IMR-90 (cell line): ENCODE measurements around the gene OR10AD1. TPM values are rescaled to one million over a fixed set of nuclear protein-coding genes. Genes with fewer than 3 reads are reported as not detected.

ENCODE experiments used
- ATAC-seq: fragments of 200-7000 bp; cut with Tn5 transposase; 2 replicates; pipeline ENCODE4 v1.9.1; 2020; ENCODE audit warnings: low read depth, mild to moderate bottlenecking, moderate library complexity
- BruUV-seq: library from RNA; stranded (reverse); fragments of 400-500 nt; replicated peaks from 2 replicates; lab custom pipeline; 2021; lab: Mats Ljungman, UMichigan
- CTCF ChIA-PET: fragments of 300-600 bp; formaldehyde crosslinking; extraction: SDS; loops from one replicate; lab custom pipeline; 2021; ENCODE audit warnings: antibody characterized with exemption; lab: Yijun Ruan, JAX
- POLR2A ChIA-PET: fragments of 300-600 bp; sonication (Branson Sonifier 250); formaldehyde crosslinking; loops from one replicate; lab custom pipeline; 2022; ENCODE audit warnings: antibody characterized with exemption; ENCODE audit not compliant: unreplicated experiment; lab: Charles Lee
- DNase-seq: peaks from one replicate; pipeline ENCODE4 v3.0.0; 2013
- H2AFZ ChIP-seq: replicated peaks from 2 replicates; pipeline ENCODE3; 2013; ENCODE audit warnings: low read length, mild to moderate bottlenecking; ENCODE audit not compliant: poor library complexity
- H2AK5ac ChIP-seq: 2 replicates; pipeline ENCODE4 v1.6.1; 2013; ENCODE audit warnings: low read depth, low read length, inconsistent platforms
- H2AK9ac ChIP-seq: replicated peaks from 2 replicates; pipeline ENCODE3; 2013; ENCODE audit warnings: mild to moderate bottlenecking, low read depth, low read length, moderate library complexity; ENCODE audit not compliant: poor library complexity
- H2BK120ac ChIP-seq: 2 replicates; pipeline ENCODE4 v1.6.1; 2013; ENCODE audit warnings: low read depth, low read length, inconsistent platforms
- H2BK15ac ChIP-seq: 3 replicates; pipeline ENCODE4 v1.6.1; 2013; ENCODE audit warnings: low read depth, low read length, inconsistent platforms
- H2BK20ac ChIP-seq: 2 replicates; pipeline ENCODE4 v1.6.1; 2013; ENCODE audit warnings: low read depth, mild to moderate bottlenecking, inconsistent platforms, low read length, moderate library complexity
- H2BK5ac ChIP-seq: 2 replicates; pipeline ENCODE4 v1.6.1; 2013; ENCODE audit warnings: mild to moderate bottlenecking, low read depth, low read length, inconsistent platforms; ENCODE audit not compliant: poor library complexity, severe bottlenecking
- H3K14ac ChIP-seq: replicated peaks from 2 replicates; pipeline ENCODE4 v1.6.1; 2013; ENCODE audit warnings: low read depth, low read length, inconsistent platforms
- H3K18ac ChIP-seq: 2 replicates; pipeline ENCODE4 v1.6.1; 2013; ENCODE audit warnings: low read depth, low read length, control low read depth
- H3K23ac ChIP-seq: 2 replicates; pipeline ENCODE4 v1.6.1; 2013; ENCODE audit warnings: low read depth, low read length, inconsistent platforms
- H3K27ac ChIP-seq: 2 replicates; pipeline ENCODE4 v1.5.1; 2013; ENCODE audit warnings: mild to moderate bottlenecking, control low read depth, low read length; ENCODE audit not compliant: insufficient read depth
- H3K27me3 ChIP-seq: 2 replicates; pipeline ENCODE4 v1.6.1; 2013; ENCODE audit warnings: low read length; ENCODE audit not compliant: control insufficient read depth, insufficient read depth
- H3K36me3 ChIP-seq: 2 replicates; pipeline ENCODE4 v1.6.1; 2013; ENCODE audit warnings: low read length, mixed read lengths; ENCODE audit not compliant: control insufficient read depth, insufficient read depth
- H3K4ac ChIP-seq: 2 replicates; pipeline ENCODE4 v1.6.1; 2013; ENCODE audit warnings: low read depth, low read length, inconsistent platforms
- H3K4me1 ChIP-seq: 2 replicates; pipeline ENCODE4 v1.6.1; 2013; ENCODE audit warnings: low read length, mixed read lengths; ENCODE audit not compliant: control insufficient read depth, insufficient read depth
- H3K4me2 ChIP-seq: 2 replicates; pipeline ENCODE4 v1.6.1; 2013; ENCODE audit warnings: low read depth, mild to moderate bottlenecking, control low read depth, low read length, moderate library complexity
- H3K4me3 ChIP-seq: 2 replicates; pipeline ENCODE4 v1.5.1; 2013; ENCODE audit warnings: low read depth, mild to moderate bottlenecking, control low read depth, low read length, moderate library complexity; ENCODE audit not compliant: insufficient read depth
- H3K56ac ChIP-seq: 2 replicates; pipeline ENCODE4 v1.6.1; 2013; ENCODE audit warnings: low read length, inconsistent platforms; ENCODE audit not compliant: insufficient read depth; ENCODE audit errors: extremely low read depth
- H3K79me1 ChIP-seq, 2 experiments: 2 replicates each; pipeline ENCODE4 v1.6.1; 2013; ENCODE audit warnings: low read length in 2 of 2, inconsistent platforms in 1 of 2, low read depth in 1 of 2
- H3K9ac ChIP-seq: 2 replicates; pipeline ENCODE4 v1.6.1; 2013; ENCODE audit warnings: low read depth, low read length, control low read depth
- H3K9me1 ChIP-seq: 2 replicates; pipeline ENCODE4 v1.6.1; 2013; ENCODE audit warnings: low read length, inconsistent platforms; ENCODE audit not compliant: insufficient read depth
- H3K9me3 ChIP-seq: 2 replicates; pipeline ENCODE4 v1.6.1; 2013; ENCODE audit warnings: low read length; ENCODE audit not compliant: control insufficient read depth, insufficient read depth
- H4K20me1 ChIP-seq: 2 replicates; pipeline ENCODE4 v1.6.1; 2013; ENCODE audit warnings: low read length, inconsistent platforms; ENCODE audit not compliant: insufficient read depth
- H4K5ac ChIP-seq: 2 replicates; pipeline ENCODE4 v1.6.1; 2013; ENCODE audit warnings: mild to moderate bottlenecking, low read depth, low read length, control low read depth
- H4K8ac ChIP-seq, 2 experiments: 2 replicates each; pipeline ENCODE4 v1.6.1; 2013; ENCODE audit warnings: low read depth in 2 of 2, low read length in 2 of 2, control low read depth in 1 of 2, inconsistent platforms in 1 of 2
- H4K91ac ChIP-seq: 2 replicates; pipeline ENCODE4 v1.6.1; 2013; ENCODE audit warnings: low read depth, low read length, inconsistent platforms; ENCODE audit not compliant: insufficient read depth
- FOS ChIP-seq: fragments of 150-350 bp; IDR thresholded peaks from 2 replicates; pipeline ENCODE4 v1.6.1; 2016; ENCODE audit warnings: low read depth, low read length
- MAZ ChIP-seq: IDR thresholded peaks from 2 replicates; pipeline ENCODE4 v1.6.1; 2012; ENCODE audit warnings: low read depth, mild to moderate bottlenecking, low read length, improper control_type of control experiment, moderate library complexity, borderline replicate concordance
- MXI1 ChIP-seq: IDR thresholded peaks from 2 replicates; pipeline ENCODE4 v1.6.1; 2012; ENCODE audit warnings: low read depth, mild to moderate bottlenecking, low read length, moderate library complexity, borderline replicate concordance
- RAD21 ChIP-seq: IDR thresholded peaks from 2 replicates; pipeline ENCODE4 v1.6.1; 2012; ENCODE audit warnings: low read length, improper control_type of control experiment
- SMC3 ChIP-seq: fragments of 150-350 bp; IDR thresholded peaks from 2 replicates; pipeline ENCODE4 v1.6.1; 2016; ENCODE audit warnings: low read depth, mild to moderate bottlenecking, antibody characterized with exemption, low read length, moderate library complexity
- WGBS, 2 experiments: methylation state at CpG; one replicate each; pipeline versions ENCODE4 v1.1.5 to v1.1.7; 2013; ENCODE audit warnings: missing lambda C conversion rate in 2 of 2; ENCODE audit not compliant: insufficient read length in 1 of 2; ENCODE audit errors: extremely low coverage in 2 of 2; 5-methylcytosine and 5-hydroxymethylcytosine counted together
- dilution Hi-C: fragments of 300-500 bp; cut with HindIII; formaldehyde crosslinking; loops from one replicate; pipeline ENCODE4 v1.14.3; 2018; ENCODE audit warnings: low sequenced_read_pairs; ENCODE audit not compliant: unreplicated experiment
- in situ Hi-C: fragments of 300-500 bp; cut with MboI; formaldehyde crosslinking; loops from 3 replicates; pipeline ENCODE4 v1.14.3; 2019; ENCODE audit warnings: low sequenced_read_pairs, inconsistent platforms, mixed read lengths
- intact Hi-C: fragments of 100-400 bp; cut with micrococcal nuclease; formaldehyde crosslinking; loops from 2 replicates; pipeline ENCODE4 v1.10.0; 2022
- polyA plus RNA-seq, 3 experiments: library from polyadenylated mRNA; depleted of rRNA; stranded (reverse); fragments of >200 nt; gene quantifications; 2 replicates each; pipeline ENCODE4 v1.2.3, GENCODE V29; 2012; ENCODE audit warnings: low replicate concordance in 1 of 3
- total RNA-seq: library from RNA; depleted of rRNA; stranded (reverse); fragments of >200 nt; gene quantifications from 2 replicates; pipeline ENCODE4 v1.2.3, GENCODE V29; 2012
- TF ChIP-seq, protein P1 (sequence below): fragments of 150-350 bp; IDR thresholded peaks from 2 replicates; pipeline ENCODE4 v1.6.1; 2016; ENCODE audit warnings: low read depth, mild to moderate bottlenecking, low read length, moderate library complexity, borderline replicate concordance
- TF ChIP-seq, protein P2 (sequence below): fragments of 150-350 bp; IDR thresholded peaks from 2 replicates; pipeline ENCODE4 v1.6.1; 2017; ENCODE audit warnings: mild to moderate bottlenecking, antibody characterized with exemption, low read length, low read depth

OR10AD1 gene
- total and polyA plus RNA-seq, 2 of the 4 experiments (the other 2 are of a cell fraction): not detected

DNA sequence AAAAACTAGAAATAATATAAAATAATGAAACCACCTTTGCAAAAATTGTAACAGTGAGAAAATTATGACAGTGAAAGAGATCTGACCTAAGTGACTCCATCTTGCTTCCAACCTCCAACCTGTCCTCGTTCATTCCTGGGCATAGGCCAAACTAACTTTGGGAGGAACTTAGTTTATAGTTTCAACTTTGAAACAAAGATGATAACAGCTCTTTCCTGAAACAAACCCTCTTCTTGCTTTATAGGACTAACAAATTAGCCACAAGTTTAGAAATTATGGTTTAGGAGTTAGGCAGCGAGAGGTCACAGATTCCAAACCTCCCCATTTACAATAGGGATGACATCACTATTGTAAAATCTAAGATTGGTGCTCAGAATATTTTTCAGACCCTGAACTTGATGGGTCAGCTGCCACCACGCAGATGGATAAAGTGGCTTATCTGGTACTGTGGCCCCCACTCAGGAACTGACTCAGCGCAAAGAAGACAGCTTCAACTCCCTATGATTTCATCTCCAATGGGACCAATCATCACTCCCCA lies 32.8 kb upstream of the OR10AD1 start:
- no TSS peak for BruUV-seq
- Histone ChIP-seq H3K9me3 (no peaks in the 10 kb centered on the region), H3K27ac (no peak overlapping the region), H3K27me3 (0 out of 2 replicates have a peak, but pooled peaks cover 1% of the 10 kb centered on the region), H2BK5ac (no peak overlapping the region), H4K8ac (no peak overlapping the region), H4K91ac (no peak overlapping the region), H4K5ac (no peak overlapping the region), H2BK15ac (no peak overlapping the region), H3K4ac (no peak overlapping the region), H2BK120ac (no peak overlapping the region), H3K4me2 (no peak overlapping the region), H3K4me1 (no peaks in the 10 kb centered on the region), H3K56ac (no peak overlapping the region), H3K9ac (no peak overlapping the region), H3K14ac (no peak overlapping the region), H4K20me1 (no peaks in the 10 kb centered on the region), H2AFZ (no peak overlapping the region), H3K9me1 (no peaks in the 10 kb centered on the region), H3K4me3 (no peak overlapping the region), H2AK5ac (no peak overlapping the region), H3K36me3 (no peaks in the 10 kb centered on the region), H2BK20ac (no peak overlapping the region), H3K79me1 (no peaks in the 10 kb centered on the region), H2AK9ac (no peak overlapping the region), H3K18ac (no peak overlapping the region), H3K23ac (no peak overlapping the region)
- no peak for ATAC-seq
- ChIA-PET CTCF (no interaction called here), POLR2A (no interaction called here)
- intact Hi-C loops: no loop called here
- no peak for DNase-seq
- 44% methylated on average over 2 of the region's 4 CpGs; no CpG with 5 or more reads in 1 of the 2 experiments for WGBS, 2 experiments
- TF ChIP-seq FOS (no peak), MXI1 (no peak), MAZ (no peak), RAD21 (no peak), SMC3 (no peak)
- TF ChIP-seq, protein P1, sequence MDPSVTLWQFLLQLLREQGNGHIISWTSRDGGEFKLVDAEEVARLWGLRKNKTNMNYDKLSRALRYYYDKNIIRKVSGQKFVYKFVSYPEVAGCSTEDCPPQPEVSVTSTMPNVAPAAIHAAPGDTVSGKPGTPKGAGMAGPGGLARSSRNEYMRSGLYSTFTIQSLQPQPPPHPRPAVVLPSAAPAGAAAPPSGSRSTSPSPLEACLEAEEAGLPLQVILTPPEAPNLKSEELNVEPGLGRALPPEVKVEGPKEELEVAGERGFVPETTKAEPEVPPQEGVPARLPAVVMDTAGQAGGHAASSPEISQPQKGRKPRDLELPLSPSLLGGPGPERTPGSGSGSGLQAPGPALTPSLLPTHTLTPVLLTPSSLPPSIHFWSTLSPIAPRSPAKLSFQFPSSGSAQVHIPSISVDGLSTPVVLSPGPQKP: no peak
- TF ChIP-seq, protein P2, sequence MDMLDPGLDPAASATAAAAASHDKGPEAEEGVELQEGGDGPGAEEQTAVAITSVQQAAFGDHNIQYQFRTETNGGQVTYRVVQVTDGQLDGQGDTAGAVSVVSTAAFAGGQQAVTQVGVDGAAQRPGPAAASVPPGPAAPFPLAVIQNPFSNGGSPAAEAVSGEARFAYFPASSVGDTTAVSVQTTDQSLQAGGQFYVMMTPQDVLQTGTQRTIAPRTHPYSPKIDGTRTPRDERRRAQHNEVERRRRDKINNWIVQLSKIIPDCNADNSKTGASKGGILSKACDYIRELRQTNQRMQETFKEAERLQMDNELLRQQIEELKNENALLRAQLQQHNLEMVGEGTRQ: no peak
- in situ Hi-C loops: no loop called here
- dilution Hi-C loops: no loop called here
